Measurements from ENCODE around the gene FAM25C.
"Not testable (repeated sequence)": the region's sequence is repeated elsewhere in the genome, so short reads cannot be mapped to it uniquely, and the experiment has no call there.

The FAM25C gene

DNA sequence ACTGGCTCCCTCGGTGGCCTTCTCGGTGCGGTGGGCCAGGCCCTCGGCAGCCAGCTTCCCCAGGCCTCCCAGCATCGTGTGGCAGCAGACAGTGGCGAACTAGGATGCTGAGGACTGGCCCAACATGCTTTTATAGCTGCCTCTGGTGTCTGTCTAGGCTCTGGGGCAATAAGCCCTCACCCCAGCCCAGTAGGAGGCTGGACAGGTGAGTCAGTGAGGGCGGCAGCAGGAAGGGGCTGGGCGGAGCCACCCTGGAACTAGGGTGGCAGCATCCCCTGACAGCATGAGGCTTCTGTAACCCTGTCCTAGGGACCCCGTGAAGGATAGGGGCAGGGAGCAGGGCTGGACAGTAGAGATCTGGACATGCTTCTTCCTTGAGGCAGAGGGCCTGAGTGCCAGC, at the start of gene FAM25C:
TSS of gene FAM25C (minus strand) at position 101 of the 400 bp plus-strand sequence. CDS start at position 75, 26 bp downstream.
- DNase-seq (ENCODE audit: low read depth in 2 of 2): not testable (repeated sequence)

DNA sequence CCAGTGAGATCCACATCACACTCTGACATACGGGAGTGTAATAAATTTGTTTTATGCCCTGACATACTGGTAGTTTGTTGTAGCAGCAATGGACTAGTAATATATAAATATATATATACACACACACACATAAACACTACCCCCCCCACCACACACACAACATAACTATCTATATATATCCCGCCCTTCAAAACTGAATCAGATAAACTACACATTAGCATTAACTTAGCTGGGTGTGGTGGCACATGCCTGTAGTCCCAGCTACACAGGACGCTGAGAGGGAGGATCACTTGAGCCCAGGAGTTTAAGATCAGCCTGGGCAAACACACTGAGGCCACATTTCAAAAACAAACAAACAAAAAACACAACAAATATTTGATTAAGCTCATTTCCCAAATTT, 45.0 kb upstream of the FAM25C start:
- not testable (repeated sequence) for DNase-seq (ENCODE audit: low read depth in 2 of 2)

DNA sequence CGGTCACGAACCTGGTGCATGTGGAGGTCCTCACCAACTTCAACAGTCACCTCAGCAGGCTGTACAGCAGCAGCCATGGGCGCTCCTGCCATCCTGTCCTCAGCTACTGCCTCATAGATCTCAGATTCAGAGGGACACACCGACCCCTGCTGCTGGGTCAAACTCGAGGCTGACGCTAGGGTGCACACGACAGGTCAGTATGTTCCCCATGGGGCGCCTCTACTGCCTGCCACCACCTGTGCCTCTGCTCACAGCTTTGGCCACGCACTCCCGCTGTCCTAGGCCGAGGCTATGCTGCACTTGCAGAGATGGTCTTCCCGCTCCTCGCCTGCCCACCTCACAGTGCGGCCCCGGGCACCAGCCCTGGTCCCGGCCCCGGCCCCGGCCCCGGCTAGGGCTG, 31.8 kb upstream of the FAM25C start:
- not testable (repeated sequence) for DNase-seq (ENCODE audit: low read depth in 2 of 2)

DNA sequence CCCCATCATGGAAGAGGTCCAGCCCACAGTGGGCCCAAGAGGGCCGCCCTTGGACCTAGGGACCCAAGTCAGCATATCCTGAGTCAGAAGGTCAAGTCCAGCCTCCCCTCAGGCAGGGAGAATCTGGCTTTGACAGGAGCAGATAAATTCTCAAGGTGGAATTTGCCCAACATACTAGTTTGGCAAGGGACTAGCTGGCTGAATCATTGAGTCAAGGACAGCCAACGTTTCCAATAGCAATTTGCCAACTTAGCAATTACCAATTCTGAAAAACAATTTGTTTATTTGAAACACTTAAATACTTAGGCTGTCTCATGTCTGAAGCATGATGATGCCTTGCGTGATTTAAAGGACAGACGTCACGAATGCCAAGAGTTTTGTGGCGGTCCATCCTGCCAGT, 2.7 kb upstream of the FAM25C start:
- not testable (repeated sequence) for DNase-seq (ENCODE audit: low read depth in 2 of 2)

DNA sequence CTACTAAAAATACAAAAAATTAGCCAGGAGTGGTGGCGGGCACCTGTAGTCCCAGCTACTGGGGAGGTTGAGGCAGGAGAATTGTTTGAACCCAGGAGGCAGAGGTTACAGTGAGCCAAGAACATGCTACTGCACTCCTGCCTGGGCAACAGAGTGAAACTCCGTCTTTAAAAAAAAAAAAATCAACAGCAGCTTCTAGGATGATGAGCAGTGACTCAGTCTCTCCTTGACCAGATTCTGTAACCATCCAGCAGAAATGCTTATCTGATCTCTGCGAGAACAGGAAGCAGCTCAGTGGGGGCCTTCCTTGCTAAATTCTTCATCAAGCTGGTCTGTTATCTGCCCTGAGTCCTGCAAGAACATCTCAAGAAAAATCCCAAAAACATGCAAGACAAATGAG, 5.5 kb downstream of the FAM25C start:
- not testable (repeated sequence) for DNase-seq (ENCODE audit: low read depth in 2 of 2)

DNA sequence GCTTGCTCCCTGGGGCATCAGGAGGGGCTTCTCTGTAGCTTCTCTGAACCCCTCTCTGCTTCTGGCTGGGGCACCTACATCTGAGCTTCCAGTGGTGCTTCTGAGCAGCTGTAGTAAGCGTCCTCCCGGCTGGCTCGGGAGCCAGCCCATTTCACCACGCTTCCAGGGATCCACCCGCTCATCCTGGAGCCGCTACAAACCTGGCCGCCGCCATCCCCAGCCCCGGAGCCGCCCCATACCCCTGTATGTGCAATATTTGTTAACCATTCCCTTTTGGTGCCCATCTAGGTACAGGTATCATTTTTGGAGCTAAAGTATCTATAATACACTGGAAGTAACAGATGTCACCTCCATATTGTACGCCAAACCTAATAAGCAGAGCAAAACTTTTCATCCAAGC, 7.0 kb downstream of the FAM25C start:
- not testable (repeated sequence) for DNase-seq (ENCODE audit: low read depth in 2 of 2)

DNA sequence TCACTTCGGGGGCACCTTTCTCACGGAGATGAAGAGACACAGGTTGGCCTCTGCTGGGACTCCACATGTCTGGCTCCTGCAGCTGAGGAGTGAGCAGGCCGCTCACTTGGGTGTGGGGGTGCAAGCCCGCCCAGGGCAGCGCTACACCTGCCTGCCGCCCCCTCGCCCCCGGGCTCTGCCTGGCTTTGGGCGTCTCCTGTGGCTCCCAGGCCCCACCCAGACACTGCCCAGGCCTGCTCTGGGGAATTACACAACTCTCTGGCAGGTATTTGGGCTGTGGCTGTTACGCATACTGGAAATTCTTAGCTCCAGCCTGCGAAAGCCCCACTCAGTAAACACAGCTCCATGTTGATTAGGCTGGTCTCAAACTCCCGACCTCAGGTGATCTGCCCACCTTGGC, 7.9 kb downstream of the FAM25C start:
- DNase-seq (ENCODE audit: low read depth in 2 of 2): not testable (repeated sequence)

DNA sequence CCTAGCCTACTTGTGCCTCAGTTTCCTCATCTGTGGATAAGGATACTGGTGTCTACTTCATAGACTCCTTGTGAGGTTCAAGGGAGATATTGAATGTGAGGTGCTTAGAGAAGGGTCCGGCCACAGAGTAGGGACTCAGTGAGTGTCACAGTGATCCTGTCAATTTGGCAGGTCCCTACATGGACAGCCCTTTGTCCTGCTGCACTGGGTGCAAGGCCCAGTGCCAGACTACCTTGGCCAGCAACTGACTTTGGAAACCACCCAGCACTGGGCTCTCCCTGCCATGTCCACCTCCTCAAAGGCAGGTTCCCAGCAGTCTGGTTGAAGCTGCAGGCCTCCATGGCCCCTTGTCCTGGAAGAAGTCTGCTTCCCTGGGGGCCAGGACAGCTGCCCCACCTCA, 9.5 kb downstream of the FAM25C start:
- not testable (repeated sequence) for DNase-seq (ENCODE audit: low read depth in 2 of 2)

DNA sequence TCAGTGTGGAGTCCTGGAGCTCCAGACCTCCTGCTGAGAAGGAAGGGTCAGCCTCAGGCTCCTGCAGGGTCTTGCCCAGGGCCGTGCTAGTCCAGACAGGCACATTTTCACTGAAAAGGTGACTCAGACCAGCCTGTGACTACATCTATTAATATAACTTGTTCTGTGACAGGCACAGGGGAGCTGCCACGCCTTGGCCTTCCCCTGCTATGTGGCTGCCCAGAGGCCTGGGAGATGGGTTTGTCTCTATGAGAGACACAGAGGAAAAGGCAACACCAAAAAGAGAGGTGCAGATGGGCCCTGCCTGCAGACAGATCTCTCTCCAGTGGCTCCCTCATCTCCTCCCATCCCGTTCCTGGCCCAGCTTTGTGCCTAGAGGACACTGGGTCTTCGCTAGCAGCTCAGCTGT, 10.0 kb downstream of the FAM25C start:
- DNase-seq (ENCODE audit: low read depth in 2 of 2): not testable (repeated sequence)

DNA sequence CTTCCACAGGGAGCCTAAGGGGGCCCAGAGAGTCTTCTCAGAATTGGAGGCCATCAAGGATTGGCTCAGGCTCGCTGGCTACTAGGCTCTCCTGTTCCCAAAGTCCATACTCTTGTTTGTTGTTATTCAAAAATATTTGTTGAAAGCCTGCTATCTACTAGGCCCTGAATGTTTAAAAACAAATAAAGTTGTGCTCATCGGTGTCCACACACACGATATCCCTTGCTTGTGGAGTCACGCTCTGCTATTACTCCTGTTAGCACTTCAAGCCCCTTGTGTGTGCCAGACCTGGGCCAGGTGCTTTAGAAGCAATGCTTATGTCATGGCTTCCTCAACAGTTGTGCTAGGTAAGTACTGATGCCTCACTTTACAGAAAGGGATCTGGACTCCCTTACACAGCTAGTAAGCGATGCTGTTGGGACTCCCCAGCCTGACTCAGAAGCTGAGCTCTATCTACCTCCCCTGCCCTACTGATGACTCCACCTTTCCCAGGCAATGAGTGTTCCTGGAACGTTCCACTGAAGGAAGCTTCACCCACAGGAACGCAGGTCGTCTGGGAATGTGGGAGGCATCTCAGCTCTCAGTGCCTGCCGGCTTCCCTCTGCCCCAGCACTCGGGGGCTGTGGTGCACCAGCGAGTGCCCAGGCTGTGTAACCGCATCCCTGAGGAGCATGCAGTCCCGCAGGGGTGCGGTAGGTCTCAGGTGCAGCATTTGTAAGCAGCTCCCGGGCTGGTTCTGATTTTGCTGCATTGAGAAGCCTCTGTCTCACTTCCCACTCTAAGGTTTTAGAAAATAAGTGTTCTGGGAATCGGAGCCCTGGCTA, 10.7 kb downstream of the FAM25C start:
- DNase-seq (ENCODE audit: low read depth in 2 of 2): not testable (repeated sequence)

DNA sequence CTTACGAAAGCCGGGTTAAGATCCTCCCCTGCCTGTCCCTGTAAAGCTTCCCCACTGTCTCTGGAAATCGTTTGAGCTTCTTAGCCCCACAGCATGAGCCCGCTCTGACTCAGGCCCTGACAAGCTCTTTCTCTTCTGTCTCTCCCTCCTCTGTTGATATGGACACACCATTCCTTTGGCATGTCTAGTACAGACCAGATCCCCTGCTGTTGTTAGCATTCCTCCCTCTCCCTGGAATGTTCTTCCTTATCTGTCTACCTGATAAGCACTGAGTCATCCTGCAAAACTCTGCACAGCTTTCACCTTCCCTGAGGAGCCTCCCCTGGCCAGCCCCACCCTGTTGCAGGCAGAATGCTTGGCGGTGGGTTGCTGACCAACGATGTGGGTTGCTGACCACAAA, 11.6 kb downstream of the FAM25C start:
- not testable (repeated sequence) for DNase-seq (ENCODE audit: low read depth in 2 of 2)

DNA sequence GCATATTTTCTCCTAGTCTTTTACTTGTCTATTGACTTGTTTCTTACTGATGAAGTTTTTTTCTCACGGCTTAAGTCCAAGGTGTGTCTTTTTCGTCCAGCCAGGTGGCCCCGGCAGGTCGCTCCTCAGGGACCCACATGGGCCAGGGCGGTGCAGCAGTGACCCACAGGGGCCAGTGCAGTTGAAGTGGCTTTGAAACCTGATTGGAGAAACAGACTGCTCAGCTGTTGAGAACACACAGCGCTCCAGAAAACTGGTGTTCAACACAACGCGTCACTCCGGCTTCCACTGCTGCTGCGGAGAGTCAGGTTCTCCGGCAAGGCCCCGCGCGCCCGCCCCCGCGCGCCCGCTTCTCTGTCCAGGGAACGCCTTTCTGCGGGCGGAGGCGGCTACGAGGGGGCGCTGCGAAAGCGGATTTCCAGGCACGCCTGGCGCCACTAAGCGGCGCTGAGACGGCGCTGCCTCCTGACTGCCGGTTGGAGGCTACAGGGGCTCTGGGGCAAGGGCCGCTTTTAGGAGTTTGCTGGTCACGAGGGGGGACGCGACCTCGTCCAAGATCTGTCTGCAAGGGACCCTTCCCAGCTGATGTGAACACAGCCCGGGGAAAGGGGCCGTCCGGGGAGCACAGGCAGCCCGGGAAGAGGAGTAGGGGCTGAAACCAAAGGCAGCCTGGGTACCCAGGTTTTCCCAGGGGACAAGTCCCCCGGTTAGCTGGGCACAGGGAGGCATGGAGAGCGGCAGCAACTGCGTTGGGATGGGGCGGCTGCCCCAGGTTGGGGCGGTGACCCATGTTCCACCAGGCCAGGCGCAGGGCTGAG, 13.0 kb downstream of the FAM25C start:
- DNase-seq (ENCODE audit: low read depth in 2 of 2): not testable (repeated sequence)

DNA sequence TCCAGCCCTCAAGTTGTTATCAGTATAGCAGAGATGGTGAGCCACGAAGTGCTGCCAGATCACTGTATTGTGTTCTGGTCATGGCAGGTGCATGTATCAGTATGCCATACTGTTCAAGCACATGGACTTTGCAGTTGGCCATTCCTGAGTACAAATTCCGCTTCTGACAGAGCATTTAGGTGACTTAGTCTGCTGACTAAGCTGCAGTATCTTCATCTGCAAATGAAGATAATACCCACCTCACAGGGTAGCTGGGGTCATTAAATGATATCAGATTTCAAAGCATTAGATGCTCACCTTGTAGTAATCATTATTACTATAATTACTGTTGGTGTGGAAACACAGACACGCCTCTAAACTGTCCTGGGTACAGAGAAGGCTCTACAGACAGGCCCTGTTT, 24.2 kb downstream of the FAM25C start:
- DNase-seq (ENCODE audit: low read depth in 2 of 2): not testable (repeated sequence)

DNA sequence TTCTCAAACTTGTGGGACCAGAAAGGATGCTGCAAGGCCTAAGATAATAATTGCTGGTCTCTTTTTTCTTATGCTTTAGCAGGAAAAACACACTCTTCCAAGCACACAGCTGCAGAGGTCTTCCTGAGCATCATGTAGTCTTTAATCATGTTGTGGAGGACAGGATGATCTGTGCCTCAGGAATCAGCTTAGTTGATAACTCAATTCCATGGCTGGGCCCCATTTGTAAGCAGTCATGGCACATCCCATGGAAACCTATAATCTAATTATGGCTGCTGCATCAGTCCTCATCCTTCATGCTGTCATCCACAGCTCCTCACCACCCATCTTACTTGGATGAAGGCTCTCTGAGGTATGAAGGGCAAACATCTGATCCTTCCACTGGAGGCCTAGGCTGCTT, 26.5 kb downstream of the FAM25C start:
- DNase-seq (ENCODE audit: low read depth in 2 of 2): not testable (repeated sequence)

DNA sequence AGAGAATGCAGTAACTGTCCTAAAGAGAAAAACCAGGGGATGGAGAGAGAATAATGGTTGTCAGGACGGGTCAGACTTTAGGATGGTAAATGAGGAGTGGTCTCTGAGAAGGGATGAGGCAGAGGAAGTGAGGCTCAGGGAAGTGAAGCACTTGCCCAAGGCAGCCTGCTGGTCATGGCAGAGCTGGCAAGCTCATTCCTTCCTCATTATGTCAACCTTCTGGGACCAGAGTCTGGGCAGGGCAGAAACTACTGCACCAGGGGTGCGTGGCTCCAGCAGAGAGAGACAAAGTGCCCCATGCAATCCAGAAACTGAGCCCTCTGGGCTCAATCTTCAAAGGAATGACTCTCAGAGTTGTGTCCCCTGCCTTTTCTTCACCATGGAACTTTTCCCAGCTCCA, 27.5 kb downstream of the FAM25C start:
- not testable (repeated sequence) for DNase-seq (ENCODE audit: low read depth in 2 of 2)

DNA sequence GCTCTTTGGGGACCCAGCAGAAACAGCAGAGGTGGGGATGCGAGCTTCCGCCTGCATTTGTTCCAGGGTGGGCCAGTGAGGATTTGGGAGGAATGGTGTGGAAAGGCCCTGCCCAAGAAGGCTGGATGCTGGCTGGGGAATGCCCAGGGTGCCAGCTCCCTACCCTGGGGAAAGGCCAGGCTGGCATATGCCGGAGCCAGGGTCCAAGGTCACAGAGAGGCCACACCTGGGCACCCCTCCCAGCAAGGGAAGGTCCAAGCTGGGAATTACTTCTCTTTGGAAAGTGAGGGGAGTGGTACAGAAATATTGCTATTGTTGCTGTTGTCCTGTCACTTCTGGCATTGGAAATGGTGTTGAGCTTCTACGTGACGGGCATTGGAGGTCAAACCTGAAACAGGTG, 28.0 kb downstream of the FAM25C start:
- not testable (repeated sequence) for DNase-seq (ENCODE audit: low read depth in 2 of 2)

DNA sequence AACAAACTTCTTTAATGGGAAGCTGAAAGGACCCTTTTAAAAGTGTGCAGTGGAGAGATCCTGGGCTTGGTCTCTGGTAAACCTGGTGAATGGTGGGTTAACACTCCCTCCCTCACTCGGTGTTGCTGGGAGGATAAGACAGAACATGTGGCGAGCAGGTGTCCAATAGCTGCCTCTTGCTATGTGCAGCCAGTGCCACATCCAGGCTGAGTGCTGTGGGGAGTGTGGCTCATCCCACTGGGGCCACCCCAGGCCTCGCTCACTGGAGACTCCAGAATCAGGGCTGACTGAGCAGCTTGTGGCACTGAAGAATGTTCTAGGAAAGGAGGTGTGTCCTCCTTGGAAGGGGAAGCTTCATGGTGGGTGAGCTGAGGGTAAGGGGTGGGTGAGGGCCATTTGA, 29.5 kb downstream of the FAM25C start:
- DNase-seq (ENCODE audit: low read depth in 2 of 2): not testable (repeated sequence)

DNA sequence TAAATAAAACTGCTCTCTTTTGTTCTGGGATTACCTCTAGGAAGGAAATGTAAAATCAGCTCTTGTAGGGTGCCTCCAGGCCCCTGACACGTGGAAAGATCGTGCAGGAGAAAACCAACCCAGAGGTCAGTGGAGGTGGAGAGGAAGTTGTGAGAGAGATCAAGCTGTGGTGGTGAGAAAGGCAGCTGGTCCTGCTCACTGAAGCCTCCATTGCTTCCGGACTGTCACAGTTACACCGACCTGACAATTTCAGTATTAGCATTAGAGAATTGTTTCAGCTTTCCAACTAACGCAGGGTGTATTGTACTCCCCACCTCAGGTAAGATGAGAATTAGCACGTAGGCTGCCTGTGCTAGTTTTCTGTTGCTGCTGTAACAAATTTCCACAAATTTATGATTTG, 30.6 kb downstream of the FAM25C start:
- not testable (repeated sequence) for DNase-seq (ENCODE audit: low read depth in 2 of 2)

DNA sequence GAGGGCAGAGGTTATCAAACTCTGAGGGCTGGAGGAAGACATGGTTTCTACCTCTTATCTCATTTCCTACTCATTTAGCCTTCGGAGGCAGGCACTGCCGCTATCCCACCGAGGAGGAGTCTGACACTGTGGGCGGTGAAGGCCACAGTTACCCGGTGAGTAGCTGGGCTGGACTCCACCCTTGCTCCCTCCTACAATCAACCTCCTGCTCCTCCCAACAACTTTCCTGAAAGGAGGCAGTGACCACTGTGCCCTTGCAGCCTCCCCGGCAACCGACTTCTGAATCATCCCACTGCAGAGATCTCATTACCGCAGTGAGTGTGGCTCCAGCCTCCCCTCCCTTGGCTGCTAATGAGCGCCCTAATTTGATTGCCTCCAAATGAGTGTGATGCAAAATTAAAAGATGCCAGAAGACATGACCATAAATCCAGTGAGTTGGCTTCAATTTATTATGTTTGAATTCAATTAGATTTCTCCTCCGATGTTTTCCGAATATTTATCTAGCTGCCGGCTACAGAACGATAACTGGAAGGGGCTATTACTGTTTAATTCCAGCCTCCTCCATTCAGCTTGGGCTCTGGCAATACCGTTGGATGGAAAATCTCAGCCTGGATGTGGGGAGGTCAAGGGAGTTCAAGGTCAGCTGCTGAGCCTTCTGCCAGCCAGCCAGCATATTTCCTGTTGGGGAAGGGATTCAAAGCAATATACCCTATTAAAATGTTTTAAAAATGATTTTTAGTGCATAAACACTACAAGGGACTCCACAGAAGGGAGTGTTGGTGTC, 35.1 kb downstream of the FAM25C start:
- not testable (repeated sequence) for DNase-seq (ENCODE audit: low read depth in 2 of 2)

DNA sequence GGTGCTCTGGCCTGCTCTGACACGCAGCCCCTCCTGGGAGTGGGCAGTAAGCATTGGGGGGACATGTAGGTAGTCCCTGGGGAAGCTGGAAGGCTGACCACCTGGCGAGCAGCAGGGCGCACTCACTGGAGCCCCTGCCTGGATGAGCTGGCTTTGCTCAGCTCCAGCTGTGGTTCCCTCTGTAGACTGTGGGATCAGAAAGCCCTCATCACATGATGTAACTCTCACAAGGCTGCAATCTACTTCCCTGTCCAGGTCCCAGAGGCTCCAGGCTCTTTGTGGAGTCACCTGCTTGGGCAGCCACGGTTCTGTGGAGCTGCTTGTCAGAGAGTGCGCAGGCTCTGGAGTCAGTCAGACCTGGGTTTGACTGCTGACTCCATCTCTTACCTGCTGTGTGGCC, 36.8 kb downstream of the FAM25C start:
- DNase-seq (ENCODE audit: low read depth in 2 of 2): not testable (repeated sequence)

DNA sequence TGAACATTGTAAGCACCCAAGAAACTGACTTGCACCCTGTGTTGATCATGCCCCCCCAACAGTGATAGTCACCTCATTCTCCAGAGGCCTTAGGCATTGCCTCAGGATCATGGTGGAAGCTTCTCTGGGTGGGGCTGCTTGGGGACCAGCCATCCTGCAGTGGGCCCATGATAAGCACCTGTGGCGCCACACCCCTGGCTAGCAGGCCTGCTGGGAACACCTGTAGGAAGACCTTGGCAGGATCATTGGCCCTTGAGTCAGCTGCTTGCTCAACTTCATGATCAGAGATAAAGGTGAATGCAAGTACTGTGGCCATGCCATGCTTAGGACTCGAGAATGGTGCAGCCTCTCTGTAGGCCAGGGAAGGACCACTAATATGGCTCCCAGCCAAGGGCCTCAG, 38.9 kb downstream of the FAM25C start:
- not testable (repeated sequence) for DNase-seq (ENCODE audit: low read depth in 2 of 2)

DNA sequence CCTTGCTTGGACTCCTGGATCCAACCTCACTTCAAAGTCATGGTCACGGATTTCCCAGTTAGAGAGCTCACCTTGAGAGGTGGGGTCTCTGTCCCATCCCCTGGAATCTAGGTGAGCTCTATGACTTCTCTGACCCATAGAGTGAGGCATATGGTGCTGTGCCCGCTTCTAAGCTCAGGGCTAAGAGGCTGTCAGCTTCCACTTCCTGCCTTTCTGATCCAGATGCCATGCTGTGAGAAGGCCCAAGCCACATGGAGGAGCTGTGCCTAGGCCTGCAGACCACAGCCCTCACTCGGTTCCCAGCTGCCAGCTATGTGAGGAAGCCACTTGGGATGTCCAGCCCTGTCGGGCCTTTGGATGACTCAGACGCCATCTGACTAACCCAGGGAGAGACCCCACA, 39.9 kb downstream of the FAM25C start:
- not testable (repeated sequence) for DNase-seq (ENCODE audit: low read depth in 2 of 2)

Measured in stimulated activated CD8-positive, alpha-beta memory T cell treated with anti-CD3 and anti-CD28 coated beads, Interleukin-15, amount 100 ng/mL, for 48 hours (primary cell).